KMS-11 (cell line): Measurements from ENCODE around the gene SLC30A4.

Experiments used
- H2AFZ ChIP-seq: fragments of 200-600 bp; sonication (generic); 2 replicates; pipeline ENCODE4 v1.6.1; 2016; ENCODE audit warnings: antibody characterized with exemption, mixed run types, low read depth
- H3K27ac ChIP-seq: fragments of 200-600 bp; sonication (generic); 2 replicates; pipeline ENCODE4 v1.6.1; 2016; ENCODE audit warnings: mild to moderate bottlenecking, mixed run types
- H3K27me3 ChIP-seq: fragments of 200-600 bp; sonication (generic); 2 replicates; pipeline ENCODE4 v1.6.1; 2017; ENCODE audit warnings: mild to moderate bottlenecking, low read depth, mixed run types, moderate library complexity; ENCODE audit not compliant: insufficient read depth
- H3K36me3 ChIP-seq: fragments of 200-600 bp; sonication (generic); 2 replicates; pipeline ENCODE4 v1.6.1; 2017; ENCODE audit warnings: mild to moderate bottlenecking, mixed run types; ENCODE audit not compliant: insufficient read depth
- H3K4me1 ChIP-seq: fragments of 200-600 bp; sonication (generic); 2 replicates; pipeline ENCODE4 v1.6.1; 2016; ENCODE audit warnings: mild to moderate bottlenecking, low read depth, mixed run types; ENCODE audit not compliant: poor library complexity, severe bottlenecking
- H3K4me2 ChIP-seq: fragments of 200-600 bp; sonication (generic); 2 replicates; pipeline ENCODE4 v1.7.0; 2016; ENCODE audit warnings: mild to moderate bottlenecking, mixed run types
- H3K4me3 ChIP-seq: fragments of 200-600 bp; sonication (generic); IDR thresholded peaks from 2 replicates; pipeline ENCODE4 v1.6.1; 2017; ENCODE audit warnings: low read depth, low read length, mixed read lengths; ENCODE audit not compliant: insufficient read depth
- H3K79me2 ChIP-seq: fragments of 200-600 bp; sonication (generic); 2 replicates; pipeline ENCODE4 v1.6.1; 2016; ENCODE audit warnings: low read depth, mixed run types; ENCODE audit not compliant: insufficient read depth
- H3K9ac ChIP-seq: fragments of 200-600 bp; sonication (generic); 2 replicates; pipeline ENCODE4 v1.6.1; 2016; ENCODE audit warnings: mild to moderate bottlenecking, mixed run types
- H4K20me1 ChIP-seq: fragments of 200-600 bp; sonication (generic); 2 replicates; pipeline ENCODE4 v1.6.1; 2016; ENCODE audit warnings: mild to moderate bottlenecking, mixed run types; ENCODE audit not compliant: insufficient read depth
- TF ChIP-seq, protein P1 (sequence below): fragments of 200-600 bp; sonication (generic); conservative IDR thresholded peaks from 2 replicates; pipeline ENCODE4 v1.6.1; 2017; ENCODE audit warnings: low read depth, mild to moderate bottlenecking, antibody characterized with exemption, low read length, moderate library complexity, mixed read lengths

SLC30A4 gene

DNA sequence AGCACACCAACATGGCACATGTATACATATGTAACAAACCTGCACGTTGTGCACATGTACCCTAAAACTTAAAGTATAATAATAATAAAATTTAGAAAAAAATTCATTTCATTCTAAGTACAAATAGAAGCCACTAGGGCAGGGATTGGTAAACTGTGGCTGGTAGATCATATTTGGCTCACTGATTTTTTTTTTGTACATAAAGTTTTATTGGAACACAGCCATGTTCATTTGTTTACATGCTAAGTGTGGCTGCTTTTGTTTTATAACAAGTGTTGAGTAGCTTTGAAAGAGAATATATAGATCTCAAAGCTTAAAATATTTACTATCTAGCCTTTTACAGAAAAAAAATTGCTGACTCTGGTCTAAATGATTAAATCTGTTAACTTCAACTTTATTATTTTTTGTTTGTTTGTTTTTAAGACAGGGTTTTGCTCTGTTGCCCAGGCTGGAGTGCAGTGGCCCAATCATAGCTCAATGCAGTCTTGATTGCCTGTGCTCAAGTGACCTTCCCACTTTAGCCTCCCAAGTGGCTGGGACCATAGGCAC, 32.8 kb downstream of the SLC30A4 start:
- TF ChIP-seq, protein P1, sequence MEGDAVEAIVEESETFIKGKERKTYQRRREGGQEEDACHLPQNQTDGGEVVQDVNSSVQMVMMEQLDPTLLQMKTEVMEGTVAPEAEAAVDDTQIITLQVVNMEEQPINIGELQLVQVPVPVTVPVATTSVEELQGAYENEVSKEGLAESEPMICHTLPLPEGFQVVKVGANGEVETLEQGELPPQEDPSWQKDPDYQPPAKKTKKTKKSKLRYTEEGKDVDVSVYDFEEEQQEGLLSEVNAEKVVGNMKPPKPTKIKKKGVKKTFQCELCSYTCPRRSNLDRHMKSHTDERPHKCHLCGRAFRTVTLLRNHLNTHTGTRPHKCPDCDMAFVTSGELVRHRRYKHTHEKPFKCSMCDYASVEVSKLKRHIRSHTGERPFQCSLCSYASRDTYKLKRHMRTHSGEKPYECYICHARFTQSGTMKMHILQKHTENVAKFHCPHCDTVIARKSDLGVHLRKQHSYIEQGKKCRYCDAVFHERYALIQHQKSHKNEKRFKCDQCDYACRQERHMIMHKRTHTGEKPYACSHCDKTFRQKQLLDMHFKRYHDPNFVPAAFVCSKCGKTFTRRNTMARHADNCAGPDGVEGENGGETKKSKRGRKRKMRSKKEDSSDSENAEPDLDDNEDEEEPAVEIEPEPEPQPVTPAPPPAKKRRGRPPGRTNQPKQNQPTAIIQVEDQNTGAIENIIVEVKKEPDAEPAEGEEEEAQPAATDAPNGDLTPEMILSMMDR = no peak
- Histone ChIP-seq H3K79me2 (no peaks in the 10 kb centered on the region), H3K27ac (no peak overlapping the region)

DNA sequence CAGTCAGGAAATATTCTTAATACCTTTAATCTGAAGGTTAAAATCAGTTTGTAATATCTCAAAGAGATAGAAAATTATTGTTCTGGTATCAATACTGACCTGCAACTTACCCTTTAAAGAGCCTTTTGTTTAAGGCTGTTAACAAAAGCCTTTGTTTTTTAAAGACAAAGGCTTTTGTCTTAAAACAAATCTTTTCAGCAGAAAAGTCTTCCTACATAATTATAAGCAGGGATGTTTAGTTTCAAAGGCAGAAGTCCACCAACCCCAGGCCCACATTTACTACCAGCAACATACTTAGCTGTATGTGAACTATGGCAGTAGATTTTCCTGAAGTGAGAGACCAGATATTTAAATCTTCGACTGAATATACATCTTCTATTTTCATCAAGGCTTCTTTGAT, 36.2 kb downstream of the SLC30A4 start:
- Histone ChIP-seq H3K4me3 (no peak overlapping the region), H3K36me3 (no peaks in the 10 kb centered on the region), H3K27ac (no peak overlapping the region), H2AFZ (no peak overlapping the region), H3K9ac (no peak overlapping the region), H4K20me1 (no peaks in the 10 kb centered on the region), H3K27me3 (no peaks in the 10 kb centered on the region), H3K4me1 (no peaks in the 10 kb centered on the region), H3K4me2 (no peak overlapping the region), H3K79me2 (no peaks in the 10 kb centered on the region)
- TF ChIP-seq, protein P1 = no peak

More for the DNA sequence above, 32.8 kb downstream of the SLC30A4 start:
- Histone ChIP-seq H3K9ac (no peak overlapping the region), H3K4me3 (no peak overlapping the region), H3K4me1 (no peaks in the 10 kb centered on the region), H4K20me1 (no peaks in the 10 kb centered on the region), H2AFZ (no peak overlapping the region), H3K36me3 (no peaks in the 10 kb centered on the region), H3K27me3 (no peaks in the 10 kb centered on the region), H3K4me2 (no peak overlapping the region)

DNA sequence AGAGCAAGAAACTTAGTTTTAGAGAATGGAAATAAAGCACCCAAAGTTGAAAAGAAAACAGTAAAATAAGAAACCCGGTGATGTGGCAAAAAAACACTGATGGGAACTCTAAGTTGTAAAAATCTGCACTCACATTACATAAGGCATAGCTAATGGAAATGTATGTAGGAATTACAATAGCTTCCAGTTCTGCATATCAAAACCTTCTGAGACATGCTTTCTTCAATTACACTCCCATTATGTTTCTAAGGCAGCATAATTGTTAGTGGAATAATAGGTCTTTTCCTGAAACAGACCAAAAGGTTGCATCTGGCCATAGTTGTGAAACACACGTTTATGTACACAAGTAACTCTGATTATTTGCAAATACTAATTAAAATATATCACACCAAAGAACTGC, 41.4 kb downstream of the SLC30A4 start:
- TF ChIP-seq, protein P1 = no peak
- Histone ChIP-seq H3K27ac (no peak overlapping the region), H3K4me1 (no peaks in the 10 kb centered on the region), H3K36me3 (no peaks in the 10 kb centered on the region), H3K79me2 (no peaks in the 10 kb centered on the region), H4K20me1 (no peaks in the 10 kb centered on the region), H3K4me3 (no peak overlapping the region), H3K9ac (no peak overlapping the region), H2AFZ (no peak overlapping the region), H3K27me3 (no peaks in the 10 kb centered on the region), H3K4me2 (no peak overlapping the region)

DNA sequence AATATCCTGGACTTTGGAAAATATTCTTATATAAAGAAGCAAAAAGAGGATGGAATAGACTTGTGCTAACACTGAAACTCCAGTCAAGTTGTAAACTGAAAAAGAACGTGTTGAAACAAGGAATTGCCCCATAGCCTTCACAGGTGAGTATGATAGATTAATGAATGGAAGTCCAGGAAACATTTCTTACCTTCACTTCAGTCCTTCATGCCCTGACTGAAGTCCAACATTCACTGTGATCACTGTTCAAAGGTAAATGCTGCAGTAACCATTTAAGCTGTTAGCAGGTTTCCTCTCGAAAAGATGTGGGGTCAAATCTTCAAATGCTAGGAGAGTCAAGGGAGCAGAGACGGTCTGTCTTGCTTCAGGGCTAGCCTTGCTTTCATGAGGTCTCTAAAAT, 46.1 kb downstream of the SLC30A4 start:
- H3K4me3 ChIP-seq = no peak overlapping the region
- no peaks in the 10 kb centered on the region for H3K79me2 ChIP-seq
- H3K4me2 ChIP-seq = no peak overlapping the region
- H3K4me1 ChIP-seq = no peaks in the 10 kb centered on the region
- TF ChIP-seq, protein P1 = no peak
- no peak overlapping the region for H3K9ac ChIP-seq
- no peak overlapping the region for H2AFZ ChIP-seq
- H3K27ac ChIP-seq = no peak overlapping the region
- no peaks in the 10 kb centered on the region for H3K36me3 ChIP-seq
- H4K20me1 ChIP-seq = no peaks in the 10 kb centered on the region
- no peaks in the 10 kb centered on the region for H3K27me3 ChIP-seq
